Smooth muscle cell of the coronary artery (primary cell): ENCODE results near the gene CABP2. TPM values are rescaled to one million over a fixed set of nuclear protein-coding genes. Genes with fewer than 3 reads are reported as not detected.

Source experiments
- total RNA-seq: library from RNA; depleted of rRNA; stranded (reverse); fragments of >200 nt; gene quantifications from 2 replicates; pipeline ENCODE4 v1.2.3, GENCODE V29; 2014; ENCODE audit warnings: low replicate concordance

The CABP2 gene
- total RNA-seq: not detected in 2 replicates

GRCh38 chr11:67522844-67523555 lies at the start of gene CABP2:
TSS of gene CABP2 (minus strand) at chr11:67523446. CDS start at chr11:67523326, 120 bp downstream.

GRCh38 chr11:67507864-67508485 lies 15.3 kb downstream of the CABP2 start, which contains the start of gene CDK2AP2:
TSS of gene CDK2AP2 (minus strand) at chr11:67508162. CDS start at chr11:67508082, 80 bp downstream.

GRCh38 chr11:67504950-67505581 lies 18.2 kb downstream of the CABP2 start, which contains the start of gene PITPNM1:
TSS of gene PITPNM1 (minus strand) at chr11:67505363. CDS start at chr11:67504180, 1,183 bp downstream.

GRCh38 chr11:67482827-67483798 lies 40.1 kb downstream of the CABP2 start, which contains the start of gene AIP:
TSS of gene AIP (plus strand) at chr11:67483026. CDS start at chr11:67483159, 133 bp downstream.

Other genes starting within 250 kb of the CABP2 start
- 32.9 and 34.9 TPM in 2 replicates for gene ANKRD13D, start 234.1 kb downstream of the CABP2 start, total RNA-seq
- gene SSH3, start 219.9 kb downstream of the CABP2 start, total RNA-seq: 8.1 and 10.2 TPM in 2 replicates
- 24.2 and 71.2 TPM in 2 replicates for gene POLD4, start 169.9 kb downstream of the CABP2 start, total RNA-seq
- gene CLCF1, start 149.8 kb downstream of the CABP2 start, total RNA-seq: 1.8 and 3.9 TPM in 2 replicates
- gene RAD9A, start 131.5 kb downstream of the CABP2 start, total RNA-seq: 4.1 and 4.8 TPM in 2 replicates
- 81.6 and 202 TPM in 2 replicates for gene PPP1CA, start 121.6 kb downstream of the CABP2 start, total RNA-seq
- not detected in 2 replicates for gene TBC1D10C, start 119.4 kb downstream of the CABP2 start, total RNA-seq
- gene CARNS1, start 107.8 kb downstream of the CABP2 start, total RNA-seq: under 0.01 and 0.30 TPM in 2 replicates
- 24.3 and 55.9 TPM in 2 replicates for gene RPS6KB2, start 95.0 kb downstream of the CABP2 start, total RNA-seq
- 0.23 and 0.30 TPM in 2 replicates for gene PTPRCAP, start 85.8 kb downstream of the CABP2 start, total RNA-seq
- gene CORO1B, start 80.0 kb downstream of the CABP2 start, total RNA-seq: 147 and 225 TPM in 2 replicates
- not detected in 2 replicates for gene GPR152, start 70.7 kb downstream of the CABP2 start, total RNA-seq
- gene CABP4, start 68.1 kb downstream of the CABP2 start, total RNA-seq: not detected in 2 replicates
- 4.1 and 24.4 TPM in 2 replicates for gene TMEM134, start 54.2 kb downstream of the CABP2 start, total RNA-seq
- gene AIP, start 40.4 kb downstream of the CABP2 start, total RNA-seq: 128 and 227 TPM in 2 replicates
- 26.0 and 28.7 TPM in 2 replicates for gene PITPNM1, start 18.1 kb downstream of the CABP2 start, total RNA-seq
- gene CDK2AP2, start 15.3 kb downstream of the CABP2 start, total RNA-seq: 2.8 and 16.2 TPM in 2 replicates
- gene GSTP1, start 60.4 kb upstream of the CABP2 start, total RNA-seq: 443 and 1,598 TPM in 2 replicates
- 201 and 458 TPM in 2 replicates for gene NDUFV1, start 83.5 kb upstream of the CABP2 start, total RNA-seq
- 3.6 and 4.4 TPM in 2 replicates for gene NUDT8, start 106.5 kb upstream of the CABP2 start, total RNA-seq
- gene TBX10, start 116.3 kb upstream of the CABP2 start, total RNA-seq: not detected in 2 replicates
- gene ACY3, start 127.3 kb upstream of the CABP2 start, total RNA-seq: not detected in 2 replicates
- not detected in 2 replicates for gene ALDH3B2, start 151.2 kb upstream of the CABP2 start, total RNA-seq